Erythroblast (primary cell): ENCODE results near the gene ST8SIA6.

Source experiments
- GATA1 ChIP-seq: IDR thresholded peaks from 2 replicates; pipeline ENCODE4 v1.6.1; 2011; ENCODE audit warnings: low read depth, mild to moderate bottlenecking, control low read depth, low read length, moderate library complexity
- POLR2A ChIP-seq: IDR thresholded peaks from 2 replicates; pipeline ENCODE4 v1.6.1; 2011; ENCODE audit warnings: mild to moderate bottlenecking, low read length

GRCh38 chr10:17289763-17290162 is 164.6 kb downstream of the ST8SIA6 start:
- no peak for TF ChIP-seq POLR2A
- no peak for TF ChIP-seq GATA1
